RWPE2 (cell line): ENCODE measurements around the gene WDR33.

Experiments
- ATAC-seq: fragments of 200-7000 bp; cut with Tn5 transposase; 3 replicates; pipeline ENCODE4 v1.9.1; 2021; ENCODE audit warnings: low read depth
- DNase-seq: peaks from one replicate; pipeline ENCODE4 v3.0.0-alpha.2; 2020; ENCODE audit warnings: low spot score
- H3K27ac ChIP-seq: fragments of 450-650 bp; 2 replicates; pipeline ENCODE4 v1.5.1; 2017; ENCODE audit warnings: mild to moderate bottlenecking; ENCODE audit not compliant: poor library complexity, severe bottlenecking
- H3K27me3 ChIP-seq: fragments of 250-450 bp; sonication (Bioruptor Pico); 2 replicates; pipeline ENCODE4 v1.5.1; 2021; ENCODE audit warnings: mild to moderate bottlenecking, moderate library complexity; ENCODE audit not compliant: insufficient read depth, poor library complexity, severe bottlenecking
- H3K36me3 ChIP-seq: fragments of 250-450 bp; sonication (Bioruptor Pico); 2 replicates; pipeline ENCODE4 v1.5.1; 2020; ENCODE audit warnings: low read depth, mild to moderate bottlenecking, moderate library complexity
- H3K4me1 ChIP-seq: fragments of 250-450 bp; sonication (Bioruptor Pico); 2 replicates; pipeline ENCODE4 v1.5.1; 2021; ENCODE audit warnings: mild to moderate bottlenecking, moderate library complexity; ENCODE audit not compliant: insufficient read depth, poor library complexity, severe bottlenecking
- H3K4me3 ChIP-seq: fragments of 250-450 bp; sonication (Bioruptor Pico); 2 replicates; pipeline ENCODE4 v1.5.1; 2021; ENCODE audit warnings: mild to moderate bottlenecking, moderate library complexity; ENCODE audit not compliant: severe bottlenecking
- H3K9me3 ChIP-seq: fragments of 250-450 bp; sonication (Bioruptor Pico); 2 replicates; pipeline ENCODE4 v1.5.1; 2021; ENCODE audit warnings: mild to moderate bottlenecking, moderate library complexity; ENCODE audit not compliant: severe bottlenecking
- TF ChIP-seq, protein P1 (sequence below): fragments of 450-650 bp; IDR thresholded peaks from one replicate; pipeline ENCODE4 v1.5.1; 2017; ENCODE audit warnings: mild to moderate bottlenecking, moderate library complexity; ENCODE audit not compliant: poor library complexity, severe bottlenecking

Gene WDR33

DNA sequence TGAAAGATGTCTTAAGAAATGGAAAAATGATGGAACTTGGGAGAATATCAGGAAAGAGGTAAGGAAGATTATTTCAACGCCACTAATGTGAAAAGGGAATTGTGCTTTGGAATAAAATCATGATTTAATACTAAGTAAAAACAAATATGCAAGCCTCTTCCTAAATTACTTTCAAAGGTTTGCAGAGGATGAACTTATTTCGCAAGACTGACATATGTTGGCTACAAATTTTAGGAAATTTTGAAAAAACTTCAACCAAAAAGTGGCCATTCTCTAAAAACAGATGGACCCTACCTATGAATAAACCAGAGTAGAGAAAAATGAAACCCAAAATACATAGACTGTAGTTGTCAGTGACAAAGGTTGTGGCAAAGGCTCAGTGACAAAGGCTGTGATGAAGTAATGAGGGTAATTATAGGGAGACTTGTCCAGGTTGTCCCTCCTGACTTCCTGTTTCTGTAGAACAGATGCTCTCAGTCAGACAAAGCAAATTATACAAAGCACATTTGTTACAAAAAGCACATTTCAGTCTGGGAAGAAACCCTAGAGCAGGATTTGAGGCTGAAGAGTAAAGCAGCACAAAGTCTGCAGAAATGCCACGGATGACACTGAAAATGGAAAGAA is 70.2 kb downstream of the WDR33 start:
- ATAC-seq (no peak), DNase-seq (no peak)
- Histone ChIP-seq H3K4me3 (no peak overlapping the region), H3K27ac (no peak overlapping the region), H3K9me3 (no peaks in the 10 kb centered on the region), H3K36me3 (peaks cover 47% of the 10 kb centered on the region), H3K27me3 (no peaks in the 10 kb centered on the region), H3K4me1 (no peaks in the 10 kb centered on the region)
- TF ChIP-seq, protein P1, sequence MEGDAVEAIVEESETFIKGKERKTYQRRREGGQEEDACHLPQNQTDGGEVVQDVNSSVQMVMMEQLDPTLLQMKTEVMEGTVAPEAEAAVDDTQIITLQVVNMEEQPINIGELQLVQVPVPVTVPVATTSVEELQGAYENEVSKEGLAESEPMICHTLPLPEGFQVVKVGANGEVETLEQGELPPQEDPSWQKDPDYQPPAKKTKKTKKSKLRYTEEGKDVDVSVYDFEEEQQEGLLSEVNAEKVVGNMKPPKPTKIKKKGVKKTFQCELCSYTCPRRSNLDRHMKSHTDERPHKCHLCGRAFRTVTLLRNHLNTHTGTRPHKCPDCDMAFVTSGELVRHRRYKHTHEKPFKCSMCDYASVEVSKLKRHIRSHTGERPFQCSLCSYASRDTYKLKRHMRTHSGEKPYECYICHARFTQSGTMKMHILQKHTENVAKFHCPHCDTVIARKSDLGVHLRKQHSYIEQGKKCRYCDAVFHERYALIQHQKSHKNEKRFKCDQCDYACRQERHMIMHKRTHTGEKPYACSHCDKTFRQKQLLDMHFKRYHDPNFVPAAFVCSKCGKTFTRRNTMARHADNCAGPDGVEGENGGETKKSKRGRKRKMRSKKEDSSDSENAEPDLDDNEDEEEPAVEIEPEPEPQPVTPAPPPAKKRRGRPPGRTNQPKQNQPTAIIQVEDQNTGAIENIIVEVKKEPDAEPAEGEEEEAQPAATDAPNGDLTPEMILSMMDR, result no peak

DNA sequence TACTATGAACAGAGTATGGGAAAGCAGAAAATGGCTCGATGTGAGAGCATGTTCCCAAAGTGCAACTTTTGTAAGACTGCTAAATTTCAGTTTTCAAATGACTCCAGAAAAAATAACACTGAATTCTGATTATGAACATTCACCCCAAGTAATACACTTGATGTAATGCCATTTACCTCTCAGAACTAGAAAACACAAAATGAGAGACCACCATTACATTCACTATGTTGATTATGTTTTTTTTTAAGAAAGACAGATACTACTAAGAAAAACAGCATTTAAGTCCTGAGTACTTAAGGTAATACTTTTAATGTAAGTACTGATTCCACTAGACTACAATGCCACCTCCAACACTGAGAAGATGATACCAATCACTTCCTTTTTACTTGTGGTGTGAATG is 71.2 kb downstream of the WDR33 start:
- Histone ChIP-seq H3K4me1 (no peaks in the 10 kb centered on the region), H3K4me3 (no peak overlapping the region), H3K27ac (no peak overlapping the region), H3K9me3 (no peaks in the 10 kb centered on the region), H3K27me3 (no peaks in the 10 kb centered on the region), H3K36me3 (peaks cover 45% of the 10 kb centered on the region)
- DNase-seq (no peak), ATAC-seq (no peak)
- TF ChIP-seq, protein P1, result no peak

DNA sequence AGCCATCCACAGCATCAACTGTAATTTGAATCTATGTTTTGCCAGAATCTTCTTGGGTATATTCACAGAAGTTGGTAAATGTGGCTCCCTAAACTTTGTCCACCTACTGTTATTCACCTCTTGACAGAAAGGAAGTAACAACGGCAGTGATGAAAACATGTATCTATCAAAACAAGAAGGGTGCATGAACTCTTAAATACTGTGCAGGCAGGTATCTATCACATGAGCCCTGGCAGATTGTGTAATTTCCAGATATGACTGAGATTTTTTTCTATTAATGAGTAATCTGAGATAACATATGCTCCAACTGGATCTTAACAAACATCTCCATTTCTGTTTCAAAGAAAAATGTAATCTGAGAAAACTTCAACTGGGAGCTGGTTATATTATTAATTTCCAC is 73.1 kb downstream of the WDR33 start:
- no peak overlapping the region for H3K4me3 ChIP-seq
- ATAC-seq (no peak), DNase-seq (no peak)
- H3K27me3 ChIP-seq, result no peaks in the 10 kb centered on the region
- H3K9me3 ChIP-seq, result no peaks in the 10 kb centered on the region
- H3K4me1 ChIP-seq, result no peaks in the 10 kb centered on the region
- no peak overlapping the region for H3K27ac ChIP-seq
- H3K36me3 ChIP-seq, result peaks cover 41% of the 10 kb centered on the region
- TF ChIP-seq, protein P1, result no peak

DNA sequence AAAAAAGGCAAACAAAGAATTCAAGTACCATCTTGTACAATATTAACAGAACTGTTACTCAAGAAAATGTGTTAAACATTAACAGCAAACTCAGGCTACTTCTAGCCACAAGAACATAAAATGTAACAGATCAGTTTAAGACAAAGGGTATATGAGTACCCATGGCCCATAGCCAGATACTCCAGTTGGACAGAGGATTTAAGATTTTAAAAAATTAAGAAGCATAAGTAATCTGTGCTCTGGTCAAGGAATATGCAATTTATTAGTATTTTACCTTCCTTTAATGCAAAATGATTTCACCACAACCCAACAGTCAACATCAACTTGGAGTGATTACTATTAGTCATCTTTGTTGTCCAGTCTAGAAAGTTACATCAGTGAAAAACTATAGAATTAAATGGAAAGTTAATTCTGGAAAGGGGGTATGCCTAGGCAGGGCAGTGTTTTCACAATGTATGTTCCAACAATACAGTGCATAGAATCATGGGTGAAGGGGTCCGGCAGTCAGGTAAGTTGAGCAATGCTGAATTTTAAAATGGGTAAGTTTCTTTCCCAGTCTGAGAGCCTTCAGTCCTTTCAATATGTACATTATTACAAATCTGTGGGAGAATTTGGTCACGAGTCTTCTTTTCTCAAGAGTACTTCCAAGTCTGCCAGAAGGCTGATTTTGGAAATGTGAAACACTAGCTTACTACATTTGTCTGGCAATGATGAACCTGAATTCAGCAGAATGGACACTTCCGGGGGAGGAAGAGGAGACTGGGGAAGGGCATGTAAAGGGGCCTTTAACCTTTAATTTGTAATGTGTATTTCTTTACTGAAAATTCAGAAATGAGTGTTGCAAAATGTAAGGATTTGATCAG is 75.2 kb downstream of the WDR33 start:
- no peak for DNase-seq
- Histone ChIP-seq H3K4me3 (no peak overlapping the region), H3K27ac (no peak overlapping the region), H3K36me3 (peaks cover 40% of the 10 kb centered on the region), H3K9me3 (no peaks in the 10 kb centered on the region), H3K4me1 (no peaks in the 10 kb centered on the region), H3K27me3 (no peaks in the 10 kb centered on the region)
- TF ChIP-seq, protein P1, result no peak
- ATAC-seq, result no peak

DNA sequence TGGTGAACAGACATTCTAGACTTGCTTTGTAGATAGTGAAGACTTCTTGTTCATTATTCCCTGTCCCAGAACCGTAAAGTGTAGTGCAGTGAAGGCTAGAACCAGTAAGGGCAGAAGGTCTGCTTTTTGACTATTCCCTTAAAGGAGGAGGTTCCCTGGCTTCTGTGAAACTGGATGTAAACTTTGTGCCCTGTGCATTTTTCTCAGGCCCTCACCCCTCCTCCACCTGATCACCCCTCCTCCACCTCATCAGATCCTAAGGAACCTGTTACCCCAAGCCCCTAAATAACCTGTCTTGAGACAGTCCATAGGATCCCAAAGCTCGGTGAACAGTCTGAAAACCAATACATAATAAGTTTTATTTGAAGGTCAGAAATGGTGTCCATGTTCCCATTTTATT is 75.9 kb downstream of the WDR33 start:
- TF ChIP-seq, protein P1, result no peak
- ATAC-seq (no peak), DNase-seq (no peak)
- Histone ChIP-seq H3K27ac (no peak overlapping the region), H3K36me3 (peaks cover 38% of the 10 kb centered on the region), H3K27me3 (no peaks in the 10 kb centered on the region), H3K9me3 (no peaks in the 10 kb centered on the region), H3K4me3 (no peak overlapping the region), H3K4me1 (no peaks in the 10 kb centered on the region)
